ENCODE results near the gene INTS6.

INTS6 gene

GRCh38 chr13:51422484-51422883 is 30.4 kb downstream of the INTS6 start:
- Histone ChIP-seq H3K9ac (no peak overlapping the region), H3K4me3 (ENCODE audit: low read depth, low read length) (no peak overlapping the region), H3K79me2 (peaks cover 17% of the 10 kb centered on the region), H3K4me1 (peaks cover 11% of the 10 kb centered on the region), H2AFZ (no peak overlapping the region), H3K36me3 (ENCODE audit: control insufficient read depth, insufficient read depth, low read length) (no peaks in the 10 kb centered on the region), H3K27me3 (ENCODE audit: control insufficient read depth, insufficient read depth, low read length) (no peaks in the 10 kb centered on the region), H3K9me3 (ENCODE audit: control insufficient read depth, low read length) (no peaks in the 10 kb centered on the region), H3K4me2 (ENCODE audit: low read length) (no peak overlapping the region), H3K27ac (no peak overlapping the region)
- no peak for TF ChIP-seq CTCF (IDR thresholded peaks at IDR 0.05)

- Histone ChIP-seq H2AFZ (no peak overlapping the region), H3K4me2 (ENCODE audit: low read length) (no peak overlapping the region), H3K79me2 (peaks cover 21% of the 10 kb centered on the region), H3K4me3 (ENCODE audit: low read depth, low read length) (no peak overlapping the region), H3K9me3 (ENCODE audit: control insufficient read depth, low read length) (no peaks in the 10 kb centered on the region), H3K27ac (no peak overlapping the region), H3K36me3 (ENCODE audit: control insufficient read depth, insufficient read depth, low read length) (no peaks in the 10 kb centered on the region), H3K27me3 (ENCODE audit: control insufficient read depth, insufficient read depth, low read length) (no peaks in the 10 kb centered on the region), H3K9ac (no peak overlapping the region), H3K4me1 (peaks cover 11% of the 10 kb centered on the region)
- no peak for TF ChIP-seq CTCF (IDR thresholded peaks at IDR 0.05)
Measured at GRCh38 chr13:51420681-51421490, 31.9 kb downstream of the INTS6 start.

- H3K4me3 ChIP-seq (ENCODE audit: low read depth, low read length): no peak overlapping the region
- H2AFZ ChIP-seq: no peak overlapping the region
- H3K79me2 ChIP-seq: peaks cover 18% of the 10 kb centered on the region
- no peak overlapping the region for H3K27ac ChIP-seq
- H3K36me3 ChIP-seq (ENCODE audit: control insufficient read depth, insufficient read depth, low read length): no peaks in the 10 kb centered on the region
- H3K9me3 ChIP-seq (ENCODE audit: control insufficient read depth, low read length): no peaks in the 10 kb centered on the region
- no peak overlapping the region for H3K4me2 ChIP-seq (ENCODE audit: low read length)
- no peak overlapping the region for H3K9ac ChIP-seq
- H3K27me3 ChIP-seq (ENCODE audit: control insufficient read depth, insufficient read depth, low read length): no peaks in the 10 kb centered on the region
- H3K4me1 ChIP-seq: peaks cover 7% of the 10 kb centered on the region
- TF ChIP-seq CTCF (IDR thresholded peaks at IDR 0.05): no peak
Measured at GRCh38 chr13:51419001-51419636, 33.7 kb downstream of the INTS6 start.

GRCh38 chr13:51417716-51418115 is 35.1 kb downstream of the INTS6 start:
- H3K27ac ChIP-seq: no peak overlapping the region
- H3K79me2 ChIP-seq: peaks cover 22% of the 10 kb centered on the region
- H3K27me3 ChIP-seq (ENCODE audit: control insufficient read depth, insufficient read depth, low read length): no peaks in the 10 kb centered on the region
- H3K4me3 ChIP-seq (ENCODE audit: low read depth, low read length): no peak overlapping the region
- TF ChIP-seq CTCF (IDR thresholded peaks at IDR 0.05): no peak
- H3K4me1 ChIP-seq: peaks cover 10% of the 10 kb centered on the region
- H3K9me3 ChIP-seq (ENCODE audit: control insufficient read depth, low read length): no peaks in the 10 kb centered on the region
- H3K4me2 ChIP-seq (ENCODE audit: low read length): no peak overlapping the region
- no peak overlapping the region for H2AFZ ChIP-seq
- H3K9ac ChIP-seq: no peak overlapping the region
- H3K36me3 ChIP-seq (ENCODE audit: control insufficient read depth, insufficient read depth, low read length): no peaks in the 10 kb centered on the region
